ENCODE measurements around the gene TMEM52B. TPM values are rescaled to one million over a fixed set of nuclear protein-coding genes. Genes with fewer than 3 reads are reported as not detected.

Gene TMEM52B
- total and polyA plus RNA-seq, 12 donors, result 0.07 to 2.3 (median 0.37) TPM; not detected in 3

DNA sequence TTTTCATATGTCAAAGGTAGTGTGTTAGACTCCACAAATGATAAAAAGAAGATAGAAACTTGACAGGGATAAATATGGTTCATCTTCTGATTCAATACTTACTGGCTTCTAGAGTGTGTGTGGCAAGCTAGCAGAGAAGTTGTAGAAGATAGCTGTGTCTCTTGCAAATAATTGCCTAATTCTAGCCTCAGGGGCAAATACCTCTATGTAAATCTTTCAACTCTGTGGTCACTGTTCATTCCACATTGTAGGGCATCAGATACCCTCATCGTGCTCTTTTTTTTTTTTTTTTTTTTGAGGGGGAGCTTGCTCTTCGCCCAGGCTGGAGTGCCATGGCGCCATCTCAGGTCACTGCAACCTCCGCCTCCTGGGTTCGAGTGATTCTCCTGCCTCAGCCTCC is 8.6 kb upstream of the TMEM52B start:
- no peak for TF ChIP-seq CTCF (IDR thresholded peaks at IDR 0.05)
- no peak for TF ChIP-seq POLR2A (IDR thresholded peaks at IDR 0.05)
- 88 to 90% (median 89%) methylated on average over 5 of the region's 5 CpGs for WGBS, 4 donors
- DNase-seq, result no peak

DNA sequence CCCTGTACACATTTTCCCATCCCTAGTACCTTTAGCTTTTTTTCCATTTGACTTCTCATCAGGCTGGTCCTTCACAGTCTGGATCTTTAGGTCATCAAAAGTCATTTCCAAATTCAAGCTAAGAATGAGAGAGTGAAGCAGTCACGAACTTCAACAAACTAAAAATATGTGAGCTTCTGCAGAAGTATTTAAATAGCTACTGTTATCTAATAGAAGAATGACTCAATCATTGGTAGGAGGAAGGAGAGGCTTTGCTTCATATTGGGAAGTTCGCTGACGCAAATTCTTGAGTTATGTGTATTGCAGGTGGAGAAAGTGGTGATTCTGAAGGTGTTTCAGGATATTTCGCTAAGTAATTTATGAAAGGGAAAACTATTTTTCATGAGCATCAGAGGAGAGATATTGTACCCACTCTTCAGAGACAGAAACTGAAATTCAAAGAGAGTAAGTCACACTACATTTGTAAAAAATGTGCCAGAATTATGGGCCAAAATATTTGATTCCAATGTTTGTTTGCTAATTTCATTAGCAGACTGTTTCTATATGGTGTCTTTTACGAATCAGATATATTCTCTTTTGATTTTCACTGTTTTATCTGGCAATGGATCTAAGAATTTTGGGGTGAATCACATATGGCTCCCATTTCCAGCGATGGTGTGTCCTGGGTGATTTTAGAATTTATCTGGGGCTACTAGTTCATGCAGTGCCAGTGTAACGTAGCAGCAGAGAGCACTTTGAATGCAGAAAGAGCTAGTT is 6.7 kb upstream of the TMEM52B start, which contains the start of gene OLR1:
TSS of gene OLR1 (minus strand) at position 160 of the 756 bp plus-strand sequence. CDS start at position 105, 55 bp downstream.
- intact Hi-C loops (cut with DNase I), result no loop called here
- WGBS, 4 donors, result 67 to 71% (median 68%) methylated on average over 7 of the region's 7 CpGs
- Histone ChIP-seq H3K4me3 (no peak within 1 kb of the TSS), H3K9me3 (replicated peaks in 1 of 3) (no peaks in the 10 kb centered on the region), H3K27me3 (no peaks in the 10 kb centered on the region), H3K4me1 (replicated peaks in 1 of 2) (no peaks in the 10 kb centered on the region), H3K27ac (no peak within 1 kb of the TSS), H3K36me3 (replicated peaks in 1 of 2) (no peaks in the 10 kb centered on the region)
- TF ChIP-seq POLR2A (IDR thresholded peaks at IDR 0.05) (no peak), CTCF (IDR thresholded peaks at IDR 0.05) (no peak)
- DNase-seq, result no peak

More for the DNA sequence above, 8.6 kb upstream of the TMEM52B start:
- Histone ChIP-seq H3K27me3 (no peaks in the 10 kb centered on the region), H3K9me3 (replicated peaks in 1 of 3) (no peaks in the 10 kb centered on the region), H3K27ac (no peak overlapping the region), H3K4me1 (replicated peaks in 1 of 2) (no peaks in the 10 kb centered on the region), H3K4me3 (no peak overlapping the region), H3K36me3 (replicated peaks in 1 of 2) (no peaks in the 10 kb centered on the region)
- intact Hi-C loops (cut with DNase I), result no loop called here

DNA sequence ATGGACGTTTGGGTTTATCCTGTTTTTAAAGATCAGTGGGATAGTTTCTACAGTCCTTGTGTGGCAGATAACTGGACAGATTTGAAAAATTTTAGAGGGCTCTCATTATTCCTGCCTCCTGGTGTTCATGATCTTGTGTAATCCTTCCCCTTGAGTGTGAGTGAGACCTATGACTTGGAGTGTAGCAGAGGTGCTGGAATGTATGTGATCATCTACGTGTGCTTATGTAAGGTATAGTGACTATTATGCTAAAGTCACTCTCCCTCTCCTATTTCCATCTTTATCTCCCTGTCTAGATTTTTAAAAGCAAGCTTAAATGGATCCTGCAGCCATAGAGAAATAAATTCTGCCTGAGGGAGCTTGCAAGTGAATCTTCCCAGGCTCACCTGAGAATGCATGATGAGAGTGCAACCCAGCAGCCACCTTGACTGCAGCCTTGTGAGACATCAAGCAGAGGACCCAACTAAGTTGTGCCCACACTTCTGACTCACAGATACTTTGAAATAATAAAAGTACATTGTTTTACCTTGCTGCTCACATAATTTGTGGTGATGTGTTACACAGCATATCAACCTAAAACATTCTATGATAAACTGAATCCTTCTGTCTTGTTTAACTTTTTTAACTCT is 3.7 kb upstream of the TMEM52B start:
- H3K4me1 ChIP-seq (replicated peaks in 1 of 2), result no peaks in the 10 kb centered on the region
- no peaks in the 10 kb centered on the region for H3K9me3 ChIP-seq (replicated peaks in 1 of 3)
- DNase-seq, result no peak
- no peak overlapping the region for H3K4me3 ChIP-seq
- no peak overlapping the region for H3K27ac ChIP-seq
- TF ChIP-seq POLR2A (IDR thresholded peaks at IDR 0.05) (no peak), CTCF (IDR thresholded peaks at IDR 0.05) (no peak)
- 57 to 67% (median 63%) methylated on average over 2 of the region's 2 CpGs for WGBS, 4 donors
- H3K27me3 ChIP-seq, result no peaks in the 10 kb centered on the region
- H3K36me3 ChIP-seq (replicated peaks in 1 of 2), result no peaks in the 10 kb centered on the region
- intact Hi-C loops (cut with DNase I), result no loop called here

GRCh38 chr12:10175846-10176636 is 2.8 kb upstream of the TMEM52B start:
- WGBS, 4 donors, result 69 to 81% (median 77%) methylated on average over 5 of the region's 5 CpGs
- H3K9me3 ChIP-seq (replicated peaks in 1 of 3), result no peaks in the 10 kb centered on the region
- H3K36me3 ChIP-seq (replicated peaks in 1 of 2), result no peaks in the 10 kb centered on the region
- TF ChIP-seq CTCF (IDR thresholded peaks at IDR 0.05) (no peak), POLR2A (IDR thresholded peaks at IDR 0.05) (no peak)
- H3K27ac ChIP-seq, result no peak overlapping the region
- intact Hi-C loops (cut with DNase I), result no loop called here
- H3K27me3 ChIP-seq, result no peaks in the 10 kb centered on the region
- H3K4me1 ChIP-seq (replicated peaks in 1 of 2), result no peaks in the 10 kb centered on the region
- no peak overlapping the region for H3K4me3 ChIP-seq
- no peak for DNase-seq

All from adrenal gland (tissue), 12 donors.